Astrocyte (in vitro differentiated cells and primary cell): ENCODE results near the gene PTPRD.

Experiments used
- CTCF ChIP-seq: IDR thresholded peaks from 2 replicates; pipeline ENCODE4 v1.5.1; 2011; ENCODE audit warnings: low read depth, mild to moderate bottlenecking, inconsistent platforms, low read length, moderate library complexity; ENCODE audit not compliant: insufficient read depth
- EZH2 ChIP-seq: IDR thresholded peaks from 2 replicates; pipeline ENCODE4 v1.6.1; 2012; ENCODE audit warnings: mild to moderate bottlenecking, low read length, inconsistent platforms; ENCODE audit not compliant: insufficient read depth

GRCh38 chr9:8718121-8718725 lies 1894.6 kb downstream of the PTPRD start:
- TF ChIP-seq CTCF, result no peak
- TF ChIP-seq EZH2, result no peak
